ENCODE data around the gene CACNA2D3. TPM values are rescaled to one million over a fixed set of nuclear protein-coding genes. Genes with fewer than 3 reads are reported as not detected.

The CACNA2D3 gene
- total RNA-seq, 6 experiments from 2014 or later, result 0.14 to 0.23 (median 0.19) TPM; not detected in 2

GRCh38 chr3:54262541-54262940 is 140.2 kb downstream of the CACNA2D3 start:
- no peak for DNase-seq
- H3K4me3 Mint-ChIP-seq, result no peak overlapping the region
- no peak for TF ChIP-seq CTCF (IDR thresholded peaks at IDR 0.05)
- H3K27ac Mint-ChIP-seq, result no peak overlapping the region
- H3K27me3 Mint-ChIP-seq (ENCODE audit: insufficient read depth), result no peaks in the 10 kb centered on the region; the same call in 1 of the 2 replicates
- no peaks in the 10 kb centered on the region for H3K36me3 Mint-ChIP-seq (ENCODE audit: low read depth)
- no peaks in the 10 kb centered on the region for H3K4me1 Mint-ChIP-seq (ENCODE audit: low read depth)
- H3K9me3 Mint-ChIP-seq, result peaks cover 47% of the 10 kb centered on the region

GRCh38 chr3:54262946-54263345 is 140.6 kb downstream of the CACNA2D3 start:
- DNase-seq, result no peak
- Mint-ChIP-seq H3K36me3 (ENCODE audit: low read depth) (no peaks in the 10 kb centered on the region), H3K27me3 (ENCODE audit: insufficient read depth) (no peaks in the 10 kb centered on the region; the same call in 1 of the 2 replicates), H3K9me3 (peaks cover 51% of the 10 kb centered on the region), H3K27ac (no peak overlapping the region), H3K4me1 (ENCODE audit: low read depth) (no peaks in the 10 kb centered on the region), H3K4me3 (no peak overlapping the region)
- no peak for TF ChIP-seq CTCF (IDR thresholded peaks at IDR 0.05)

GRCh38 chr3:54264050-54264449 is 141.7 kb downstream of the CACNA2D3 start:
- Mint-ChIP-seq H3K36me3 (ENCODE audit: low read depth) (peaks cover 4% of the 10 kb centered on the region), H3K4me3 (no peak overlapping the region), H3K27me3 (ENCODE audit: insufficient read depth) (no peaks in the 10 kb centered on the region; the same call in 1 of the 2 replicates), H3K4me1 (ENCODE audit: low read depth) (no peaks in the 10 kb centered on the region), H3K9me3 (peaks cover 48% of the 10 kb centered on the region), H3K27ac (no peak overlapping the region)
- TF ChIP-seq CTCF (IDR thresholded peaks at IDR 0.05), result no peak
- DNase-seq, result no peak

- Mint-ChIP-seq H3K4me1 (ENCODE audit: low read depth) (no peaks in the 10 kb centered on the region), H3K9me3 (peaks cover 69% of the 10 kb centered on the region), H3K27ac (no peak overlapping the region), H3K36me3 (ENCODE audit: low read depth) (peaks cover 19% of the 10 kb centered on the region), H3K27me3 (ENCODE audit: insufficient read depth) (no peaks in the 10 kb centered on the region), H3K4me3 (no peak overlapping the region)
- TF ChIP-seq CTCF (IDR thresholded peaks at IDR 0.05), result no peak
- DNase-seq, result no peak
Observed at GRCh38 chr3:54270816-54271526, 148.6 kb downstream of the CACNA2D3 start.

- H3K27me3 Mint-ChIP-seq (ENCODE audit: insufficient read depth), result no peaks in the 10 kb centered on the region
- H3K36me3 Mint-ChIP-seq (ENCODE audit: low read depth), result peaks cover 18% of the 10 kb centered on the region
- peaks cover 82% of the 10 kb centered on the region for H3K9me3 Mint-ChIP-seq
- H3K27ac Mint-ChIP-seq, result no peak overlapping the region
- no peak for TF ChIP-seq CTCF (IDR thresholded peaks at IDR 0.05)
- DNase-seq, result no peak
- H3K4me3 Mint-ChIP-seq, result no peak overlapping the region
- no peaks in the 10 kb centered on the region for H3K4me1 Mint-ChIP-seq (ENCODE audit: low read depth)
Observed at GRCh38 chr3:54273791-54274190, 151.4 kb downstream of the CACNA2D3 start.
